ENCODE data around the gene ABCC10.
"Not testable (repeated sequence)": the region's sequence is repeated elsewhere in the genome, so short reads cannot be mapped to it uniquely, and the experiment has no call there.

Gene ABCC10

DNA sequence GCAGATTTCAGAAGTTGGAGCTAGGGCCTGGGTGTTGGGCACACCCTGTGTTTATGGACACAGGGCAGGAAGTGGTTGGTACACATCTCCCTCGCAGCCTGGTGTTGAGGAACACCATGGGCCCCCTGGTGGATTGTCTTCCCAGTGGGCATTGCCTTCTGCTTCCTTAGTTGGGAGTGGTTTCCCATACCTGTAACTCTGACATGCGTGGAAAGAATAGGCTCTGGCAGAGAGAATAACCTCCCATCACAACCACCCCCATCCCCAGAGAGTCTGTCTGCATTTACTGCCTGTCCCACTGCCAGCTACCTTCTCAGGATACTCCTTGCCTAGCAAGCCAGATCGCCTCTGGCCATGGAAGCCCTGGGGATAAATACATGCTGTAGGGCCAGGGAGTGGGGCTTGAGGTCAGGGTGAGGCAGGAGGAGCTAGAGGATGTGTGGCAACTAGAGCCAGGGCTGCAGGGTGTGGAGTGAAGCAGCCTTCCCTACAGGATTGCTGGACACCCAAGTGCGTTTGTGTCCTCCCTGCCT lies 68.1 kb downstream of the ABCC10 start:
- no peak for DNase-seq (ENCODE audit: low read depth in 2 of 2)

GRCh38 chr6:43496370-43497128 lies 69.2 kb downstream of the ABCC10 start:
- no peak for DNase-seq (ENCODE audit: low read depth in 2 of 2)

DNA sequence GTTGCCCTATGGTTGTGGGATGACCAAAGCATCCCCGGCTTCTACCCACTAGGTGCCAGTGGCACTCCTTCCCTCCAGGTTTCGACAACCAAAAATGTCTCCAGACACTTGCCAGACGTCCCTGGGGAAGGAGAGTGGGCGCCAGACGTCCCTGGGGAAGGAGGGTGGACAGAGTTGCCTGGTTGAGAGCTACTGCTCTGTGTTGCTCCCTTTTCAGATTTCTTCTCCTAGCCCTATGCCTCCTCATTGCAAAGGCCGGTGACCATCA lies 69.7 kb downstream of the ABCC10 start:
- no peak for DNase-seq (ENCODE audit: low read depth in 2 of 2)

GRCh38 chr6:43497689-43498088 lies 70.3 kb downstream of the ABCC10 start:
- DNase-seq (ENCODE audit: low read depth in 2 of 2), result no peak

- DNase-seq (ENCODE audit: low read depth in 2 of 2), result not testable (repeated sequence)
Observed at GRCh38 chr6:43498291-43498690, 71.0 kb downstream of the ABCC10 start.

DNA sequence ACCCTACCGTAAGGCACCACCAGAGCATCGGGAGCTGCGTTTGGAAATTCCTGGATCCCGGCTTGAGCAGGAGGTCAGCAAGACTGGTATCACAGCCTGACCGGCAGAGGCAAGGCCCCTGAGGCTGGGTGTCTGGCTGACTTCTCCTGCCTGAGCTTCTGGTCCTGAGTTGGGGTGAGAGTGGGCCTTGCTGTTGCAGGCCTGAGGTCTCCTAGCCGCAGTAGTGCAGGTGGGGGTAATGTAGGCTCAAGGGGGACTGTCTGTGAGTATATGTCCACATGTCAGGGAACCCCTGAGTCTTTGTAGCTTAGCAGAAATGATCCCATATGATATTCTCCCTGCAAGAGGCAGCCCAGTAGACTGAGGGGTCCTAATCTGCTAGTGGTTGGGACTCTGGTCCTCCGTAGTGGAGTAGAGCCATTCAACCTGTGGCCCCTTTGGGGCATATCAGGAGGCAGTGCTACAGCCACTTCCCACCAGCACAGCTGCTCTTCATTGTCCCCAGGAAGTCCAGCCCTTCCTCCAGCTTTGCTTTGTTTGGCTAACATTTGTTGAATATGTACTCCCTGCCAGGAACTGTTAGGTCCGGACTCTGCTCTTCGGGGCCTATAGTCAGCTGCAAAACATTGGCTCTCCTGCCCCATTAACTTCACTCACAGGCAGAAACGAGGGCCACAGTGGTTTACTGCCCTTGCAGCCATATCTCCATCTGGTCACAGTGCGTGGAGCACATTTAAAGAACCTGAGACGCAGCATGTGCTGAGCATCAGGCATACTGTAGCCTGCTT lies 71.9 kb downstream of the ABCC10 start:
- DNase-seq (ENCODE audit: low read depth in 2 of 2), result no peak
